Stimulated activated CD8-positive, alpha-beta memory T cell treated with anti-CD3 and anti-CD28 coated beads, Interleukin-7, amount 100 ng/mL, for 1 hour (primary cell): ENCODE data around the gene NOTCH2.
"Not testable (repeated sequence)": the region's sequence is repeated elsewhere in the genome, so short reads cannot be mapped to it uniquely, and the experiment has no call there.

ENCODE experiments used
- DNase-seq, 2 donors: peaks; one replicate each; pipeline ENCODE4 v3.0.0-alpha.2; 2020; ENCODE audit warnings: low read depth in 2 of 2

Gene NOTCH2

DNA sequence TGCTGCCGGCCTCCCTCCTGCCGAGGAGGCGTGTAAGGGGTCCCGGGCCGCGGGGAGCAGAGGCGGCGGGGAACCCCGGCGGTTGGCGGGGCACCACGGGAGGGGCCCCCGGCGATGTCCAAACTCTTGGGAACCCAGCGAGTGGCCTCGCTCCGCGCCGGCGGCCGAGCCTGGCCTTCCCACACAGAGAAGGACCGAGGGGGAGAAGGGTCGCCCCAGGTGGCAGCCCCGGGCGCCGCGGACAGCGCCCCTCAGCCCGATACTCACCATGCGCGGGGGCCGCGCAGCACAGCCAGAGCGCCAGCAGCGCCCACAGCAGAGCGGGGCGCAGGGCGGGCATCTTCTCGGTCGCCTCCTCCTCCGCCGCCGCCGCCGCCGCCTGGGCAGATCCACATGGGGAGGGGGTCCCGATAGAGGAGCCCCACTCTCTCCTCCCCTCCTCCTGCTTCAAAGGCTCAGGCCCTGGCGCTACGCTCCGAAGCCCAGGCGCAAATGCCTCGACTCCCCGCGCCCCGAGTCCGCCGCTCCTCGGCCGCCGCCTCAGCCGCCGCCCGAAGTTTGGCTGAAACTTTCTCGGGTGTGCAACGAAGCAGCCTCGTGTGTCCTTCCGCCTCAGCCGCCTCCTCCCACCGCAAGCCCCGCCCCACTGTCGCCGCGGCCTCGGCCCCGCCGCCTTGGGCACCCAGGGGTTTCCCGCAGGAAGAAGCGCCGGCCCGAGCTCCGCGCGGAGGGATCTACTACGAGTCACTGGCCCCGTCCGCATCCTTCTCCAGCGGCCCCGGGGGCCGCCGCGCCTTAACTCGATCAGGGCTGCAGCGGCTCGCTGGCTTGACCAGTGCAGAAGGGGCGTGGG lies at the start of gene NOTCH2:
NOTCH2 (minus strand) TSS at position 596 of the 853 bp plus-strand sequence; CDS start at position 340, 256 bp downstream.
- DNase-seq = peak; percentile 38 to 48

DNA sequence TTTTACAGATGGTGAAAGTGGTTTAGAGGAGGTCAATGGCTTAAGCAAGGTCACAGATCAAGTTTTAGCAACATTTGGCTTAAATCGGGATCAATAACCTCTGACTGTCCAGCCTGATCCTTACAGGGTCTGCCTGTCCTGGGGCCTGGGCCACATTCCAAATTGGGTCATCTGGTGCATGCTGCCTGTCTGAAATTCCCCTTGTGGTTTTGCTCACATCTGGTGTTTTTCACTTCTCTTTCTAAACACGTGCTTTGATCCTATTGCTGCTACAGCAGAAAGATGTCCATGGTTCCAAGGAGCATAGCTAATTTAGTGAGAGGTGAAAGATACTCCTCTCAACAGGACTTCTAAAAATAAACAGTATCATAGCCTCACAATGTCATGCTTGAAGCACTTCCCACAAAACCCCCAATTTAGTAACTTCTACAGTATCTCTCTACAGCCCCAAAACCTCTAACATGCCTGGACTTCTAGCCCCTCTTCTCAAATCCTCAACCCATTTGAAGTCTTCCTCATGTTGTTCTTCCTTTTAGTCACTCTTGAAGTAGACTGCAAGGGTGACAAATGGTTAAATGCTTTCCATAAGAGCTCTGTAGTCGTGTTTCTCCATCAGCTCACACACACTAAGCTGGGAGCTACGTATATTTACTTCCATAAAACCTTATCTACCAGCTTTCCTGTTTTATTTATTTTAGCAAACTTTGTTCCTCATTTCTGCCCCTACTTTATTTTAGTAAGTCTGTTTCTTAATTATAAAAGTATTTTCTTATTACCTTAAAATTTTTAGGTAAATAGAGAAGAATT lies 48.1 kb upstream of the NOTCH2 start:
- not testable (repeated sequence) for DNase-seq

DNA sequence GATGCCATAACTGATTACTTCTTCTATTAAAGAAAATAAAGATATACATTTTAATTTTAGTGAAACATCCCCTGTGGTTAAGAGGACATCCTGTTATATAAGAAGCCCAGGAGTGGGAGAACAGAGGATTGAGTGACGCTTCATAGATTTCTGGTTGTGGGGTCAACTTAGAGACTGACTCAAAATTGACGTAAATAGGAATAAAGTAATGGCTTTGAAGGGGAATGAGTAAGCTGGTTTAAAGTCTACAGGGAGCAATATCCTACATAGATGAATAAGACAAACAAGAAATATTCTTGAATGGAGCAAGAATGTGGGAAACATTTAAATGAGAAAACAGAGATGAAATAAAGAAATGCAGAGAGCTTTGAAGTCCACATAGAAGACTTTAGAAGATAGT lies 46.6 kb upstream of the NOTCH2 start:
- not testable (repeated sequence) for DNase-seq

DNA sequence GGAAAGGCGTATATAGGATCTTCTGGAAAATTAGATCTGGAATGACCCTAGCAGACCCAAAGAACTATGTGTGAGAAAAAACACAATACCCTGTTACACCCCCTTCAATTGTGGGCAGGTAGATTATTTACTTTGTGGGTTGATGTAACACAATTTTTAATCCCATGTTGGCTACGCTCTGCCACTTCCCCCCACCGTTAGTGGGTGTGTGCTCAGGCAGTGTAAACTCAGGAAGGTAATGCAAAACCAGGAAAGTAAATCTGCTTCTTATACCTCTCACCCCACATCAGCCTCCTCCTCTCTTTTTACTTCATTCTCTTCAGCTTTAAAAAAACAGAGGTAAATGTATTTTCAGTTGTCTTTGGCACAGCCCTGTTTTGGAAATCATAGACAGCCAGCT lies 43.7 kb upstream of the NOTCH2 start:
- not testable (repeated sequence) for DNase-seq

DNA sequence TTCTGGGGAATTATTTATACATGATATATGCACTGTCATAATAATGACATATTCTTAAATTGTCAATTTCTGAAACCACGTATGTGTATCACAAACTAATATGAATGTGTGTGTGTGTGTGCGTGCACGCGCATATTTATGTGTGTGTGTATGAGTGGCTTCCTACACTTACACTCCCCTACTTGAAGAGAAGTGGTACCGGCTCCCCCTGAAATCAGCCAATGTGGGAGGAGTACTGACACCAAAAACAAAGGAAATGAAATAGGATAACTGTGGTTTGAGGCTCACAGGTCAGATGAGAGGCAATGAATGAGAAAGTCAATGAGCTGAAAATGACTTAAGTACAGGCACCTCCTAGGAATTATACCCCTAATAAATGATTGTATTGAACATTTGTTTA lies 42.8 kb upstream of the NOTCH2 start:
- DNase-seq = not testable (repeated sequence)

DNA sequence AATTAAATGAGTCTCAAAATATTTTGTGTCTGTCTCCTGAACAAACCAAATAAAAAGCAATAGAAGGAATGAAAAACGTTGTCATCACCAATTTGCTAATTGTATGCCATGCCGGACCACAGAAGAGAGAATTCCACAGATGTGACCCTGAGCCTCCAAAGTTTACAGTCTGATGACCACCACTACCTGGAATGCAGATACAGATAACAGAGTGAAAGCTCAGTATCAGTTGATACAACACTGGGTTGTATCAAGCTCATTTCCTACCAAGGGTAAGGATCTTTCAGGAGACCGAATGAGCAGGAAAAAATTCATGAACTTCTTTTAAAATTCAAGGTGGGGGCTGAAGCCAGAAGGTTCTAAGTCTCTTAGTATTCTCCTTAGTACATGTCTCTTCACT lies 42.3 kb upstream of the NOTCH2 start:
- not testable (repeated sequence) for DNase-seq

DNA sequence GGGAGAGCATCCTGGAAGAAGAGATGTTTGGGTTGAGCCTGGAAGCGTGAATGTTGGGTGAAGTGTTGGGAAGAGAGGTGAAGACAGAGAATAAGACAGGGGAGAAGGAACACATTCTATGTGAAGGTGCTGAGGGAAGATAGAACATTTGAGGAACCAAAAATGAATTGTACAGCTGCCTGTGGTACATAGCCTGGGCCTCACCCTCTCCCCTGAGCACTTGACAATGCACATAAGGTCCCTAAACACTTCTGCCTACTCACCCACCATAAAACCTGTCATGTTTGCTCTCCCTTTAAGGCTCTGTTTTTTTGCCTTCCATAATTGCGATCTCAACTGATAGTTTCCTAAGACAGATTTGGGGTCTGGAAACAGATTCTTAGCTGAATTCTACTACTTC lies 41.5 kb upstream of the NOTCH2 start:
- DNase-seq = not testable (repeated sequence)

DNA sequence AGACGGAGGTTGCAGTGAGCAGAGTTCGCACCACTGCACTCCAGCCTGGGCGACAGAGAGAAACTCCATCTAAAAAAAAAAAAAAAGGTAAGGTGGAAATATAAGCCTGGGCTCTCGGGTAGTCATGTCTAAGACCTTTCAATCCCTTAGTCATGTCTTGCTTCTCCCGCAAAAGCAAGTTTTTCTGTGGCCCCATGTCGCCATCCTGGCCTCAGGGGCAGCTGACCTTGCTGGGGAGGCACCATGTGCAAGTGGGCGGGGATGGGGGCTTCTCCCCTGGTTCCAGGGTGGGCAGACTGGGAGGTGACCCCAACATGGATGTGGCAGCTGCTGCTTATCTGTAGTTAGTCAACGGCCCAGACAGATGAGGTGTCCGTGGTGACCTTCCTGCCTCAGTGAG lies 40.2 kb upstream of the NOTCH2 start:
- DNase-seq = not testable (repeated sequence)

DNA sequence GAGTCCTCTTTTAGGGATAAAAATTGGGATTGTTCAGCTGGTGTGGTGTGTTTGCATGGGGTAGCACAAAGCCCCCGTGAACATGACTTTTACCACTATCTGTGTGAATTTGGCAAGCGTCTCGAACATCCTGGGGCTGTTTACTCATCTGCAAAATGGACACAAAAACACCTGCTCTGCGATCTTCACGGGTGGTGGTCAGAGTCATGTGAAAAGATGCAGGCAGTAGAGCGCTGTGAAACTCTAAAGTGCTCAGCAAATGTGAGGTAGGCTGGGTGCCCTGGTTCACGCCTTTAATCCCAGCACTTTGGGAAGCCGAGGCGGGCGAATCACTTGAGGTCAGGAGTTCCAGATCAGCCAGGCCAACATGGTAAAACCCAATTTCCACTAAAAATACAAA lies 39.7 kb upstream of the NOTCH2 start:
- not testable (repeated sequence) for DNase-seq

DNA sequence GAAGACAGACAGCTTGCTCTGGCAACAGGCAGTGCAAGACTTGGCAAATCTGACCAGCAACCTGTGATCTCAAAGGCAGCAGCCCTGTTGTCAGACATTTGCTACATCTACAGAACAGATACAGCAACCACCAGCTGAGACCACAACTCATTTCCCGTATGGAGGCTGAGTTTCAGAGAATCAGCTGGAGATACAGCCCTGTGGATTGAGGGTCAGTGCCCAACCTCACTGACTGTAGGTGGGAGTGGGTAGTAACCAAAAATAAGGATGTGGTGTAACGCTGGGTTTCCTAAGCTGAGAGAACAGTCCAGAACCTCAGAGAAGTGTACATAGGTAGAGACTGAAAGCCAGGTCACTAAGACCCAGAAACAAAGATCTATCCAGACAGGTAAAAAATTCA lies 35.8 kb upstream of the NOTCH2 start:
- not testable (repeated sequence) for DNase-seq

DNA sequence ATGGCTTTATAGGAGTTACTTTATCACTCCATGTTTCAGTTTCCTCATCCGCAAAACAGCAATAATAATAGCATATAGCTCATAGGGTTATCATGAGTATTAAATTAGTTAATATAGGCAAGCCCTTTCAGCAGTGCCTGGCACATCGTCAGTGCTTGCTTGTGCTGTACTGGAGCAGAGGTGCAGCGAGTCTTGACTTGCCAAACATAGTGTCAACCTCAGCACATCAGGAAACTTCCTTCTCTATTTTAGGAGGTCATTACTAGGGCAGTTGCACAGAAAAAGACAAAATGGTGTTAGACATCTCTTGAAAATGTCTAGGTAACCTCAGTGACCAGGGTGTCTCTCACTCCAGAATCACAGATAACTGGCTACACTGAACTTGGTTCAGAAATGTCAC lies 34.3 kb upstream of the NOTCH2 start:
- DNase-seq = not testable (repeated sequence)

DNA sequence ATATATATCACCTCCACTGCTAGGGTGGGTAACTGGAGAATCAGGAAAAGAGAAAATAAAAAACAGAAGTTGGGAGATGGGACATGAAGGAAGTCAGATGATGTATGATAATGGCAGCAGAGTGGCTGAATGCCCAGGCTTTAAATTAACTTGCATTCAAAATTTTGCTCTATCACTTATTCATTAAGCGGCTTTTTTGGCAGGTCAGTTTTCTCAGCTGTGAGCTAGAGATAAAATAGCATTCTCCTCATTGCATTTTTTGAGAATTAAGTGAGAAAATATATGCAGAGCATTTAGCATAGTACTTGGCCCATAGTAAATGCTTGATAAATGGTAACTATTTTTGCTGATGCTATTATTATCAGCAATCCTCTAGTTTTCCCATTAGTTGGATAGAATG lies 32.1 kb upstream of the NOTCH2 start:
- not testable (repeated sequence) for DNase-seq

DNA sequence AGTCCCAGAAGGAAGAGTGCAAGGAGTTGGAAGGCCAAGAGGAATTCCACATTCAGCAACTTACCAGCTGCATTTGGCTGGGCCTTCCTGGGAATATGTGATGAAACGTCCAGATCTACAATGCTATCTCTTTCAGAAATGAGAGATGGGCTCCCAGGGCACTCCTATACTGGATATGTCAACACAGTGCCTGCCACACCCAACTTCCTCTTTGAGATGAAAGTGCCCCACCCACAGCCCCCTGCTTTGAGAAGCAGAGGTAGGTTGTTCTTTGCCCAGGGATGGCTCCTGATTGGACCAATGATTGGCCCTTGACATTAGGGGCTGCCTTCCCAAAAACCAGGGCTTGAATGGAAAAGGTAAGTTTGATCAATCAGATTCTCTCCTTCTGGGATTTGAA lies 31.1 kb upstream of the NOTCH2 start:
- DNase-seq = not testable (repeated sequence)

DNA sequence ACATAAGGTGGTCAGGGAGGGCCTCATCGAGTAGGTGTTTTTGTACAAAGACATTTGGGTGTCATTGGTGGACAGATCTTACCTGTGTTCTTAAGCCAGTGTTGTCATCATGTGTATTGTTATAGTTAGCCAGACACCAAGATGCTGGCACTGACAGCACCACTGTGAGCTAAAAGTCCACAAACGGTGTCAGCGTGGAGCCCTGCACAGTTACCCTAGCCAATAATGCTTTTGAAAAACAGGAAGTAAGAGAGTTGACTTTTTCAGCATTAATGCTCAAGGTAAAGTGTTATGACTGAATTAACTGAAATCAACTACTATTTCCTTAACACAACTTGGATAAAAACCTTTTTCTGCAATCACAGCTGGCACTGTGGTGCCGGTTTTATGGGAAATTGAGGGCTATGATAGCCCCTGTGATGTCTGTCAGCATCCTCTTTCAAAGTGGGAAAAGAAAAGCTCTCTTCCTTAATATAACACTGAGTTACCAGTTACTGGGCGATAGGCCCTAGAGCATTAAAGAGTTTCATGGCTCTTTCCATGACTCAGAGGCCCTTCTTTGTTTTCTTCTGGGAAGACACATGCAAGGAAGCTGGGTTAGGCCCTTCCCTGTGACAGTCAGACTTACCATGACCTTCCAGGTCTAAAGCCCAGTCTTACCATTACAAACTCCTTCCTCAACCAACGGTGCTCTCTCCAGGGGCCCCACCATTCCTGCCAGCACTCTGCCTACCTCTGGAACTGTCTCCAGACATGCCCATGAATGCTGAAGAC lies 29.7 kb upstream of the NOTCH2 start:
- DNase-seq = not testable (repeated sequence)

DNA sequence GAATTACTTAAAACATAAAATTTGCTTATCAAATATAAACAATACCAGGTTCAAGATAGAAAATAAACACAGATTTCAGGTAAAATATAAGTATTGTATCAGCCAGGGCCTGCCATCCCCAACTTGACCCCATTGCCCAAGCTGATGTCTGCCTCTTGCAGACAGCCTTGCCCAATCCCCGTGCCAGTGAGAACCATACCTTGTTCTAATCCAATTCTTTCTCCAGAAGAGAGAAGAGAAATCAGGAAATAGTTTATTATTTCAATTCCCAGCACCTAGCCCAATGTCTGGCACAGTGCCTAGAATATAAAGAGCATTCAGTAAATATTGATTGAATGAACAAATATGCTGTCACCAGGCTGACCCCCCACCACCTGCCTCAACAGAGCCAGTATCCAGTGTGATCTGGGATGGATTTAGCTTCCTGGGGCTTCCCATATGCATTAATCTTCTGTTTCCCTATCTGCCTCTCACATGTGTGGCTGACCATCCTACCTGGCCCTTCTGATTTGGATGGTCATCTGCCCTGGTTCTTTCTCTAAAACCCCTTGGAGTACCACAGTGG lies 27.6 kb upstream of the NOTCH2 start:
- DNase-seq = not testable (repeated sequence)

DNA sequence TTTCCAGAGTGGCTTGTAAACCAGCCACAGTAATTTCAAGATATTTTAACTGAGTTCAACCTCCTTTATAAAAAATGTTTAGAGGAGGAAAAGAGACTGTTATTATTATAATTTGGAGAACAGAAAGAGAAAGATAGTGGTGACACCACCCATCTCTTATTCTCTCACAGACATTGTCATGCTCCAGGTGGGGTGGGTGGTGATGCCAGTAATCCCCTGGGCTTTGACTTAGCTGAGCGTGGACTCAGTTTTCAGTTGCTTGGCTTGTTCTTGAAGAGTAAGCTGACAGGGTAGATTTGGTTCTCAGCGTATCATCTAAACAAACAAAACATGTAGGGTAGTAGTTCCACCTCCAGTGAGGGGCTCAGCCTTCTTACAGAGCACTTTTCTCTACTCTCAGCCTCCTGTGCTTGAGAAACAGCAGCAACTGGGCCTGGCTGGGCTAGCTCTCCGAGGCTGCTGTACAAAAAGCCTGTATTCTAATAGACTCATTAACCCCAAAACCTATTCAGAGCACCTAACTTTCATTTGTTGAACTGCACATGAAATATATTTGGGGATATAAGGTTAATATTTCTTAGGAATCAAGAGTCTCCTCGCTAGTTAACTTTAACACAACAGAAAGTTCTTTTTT lies 24.2 kb upstream of the NOTCH2 start:
- DNase-seq = not testable (repeated sequence)

DNA sequence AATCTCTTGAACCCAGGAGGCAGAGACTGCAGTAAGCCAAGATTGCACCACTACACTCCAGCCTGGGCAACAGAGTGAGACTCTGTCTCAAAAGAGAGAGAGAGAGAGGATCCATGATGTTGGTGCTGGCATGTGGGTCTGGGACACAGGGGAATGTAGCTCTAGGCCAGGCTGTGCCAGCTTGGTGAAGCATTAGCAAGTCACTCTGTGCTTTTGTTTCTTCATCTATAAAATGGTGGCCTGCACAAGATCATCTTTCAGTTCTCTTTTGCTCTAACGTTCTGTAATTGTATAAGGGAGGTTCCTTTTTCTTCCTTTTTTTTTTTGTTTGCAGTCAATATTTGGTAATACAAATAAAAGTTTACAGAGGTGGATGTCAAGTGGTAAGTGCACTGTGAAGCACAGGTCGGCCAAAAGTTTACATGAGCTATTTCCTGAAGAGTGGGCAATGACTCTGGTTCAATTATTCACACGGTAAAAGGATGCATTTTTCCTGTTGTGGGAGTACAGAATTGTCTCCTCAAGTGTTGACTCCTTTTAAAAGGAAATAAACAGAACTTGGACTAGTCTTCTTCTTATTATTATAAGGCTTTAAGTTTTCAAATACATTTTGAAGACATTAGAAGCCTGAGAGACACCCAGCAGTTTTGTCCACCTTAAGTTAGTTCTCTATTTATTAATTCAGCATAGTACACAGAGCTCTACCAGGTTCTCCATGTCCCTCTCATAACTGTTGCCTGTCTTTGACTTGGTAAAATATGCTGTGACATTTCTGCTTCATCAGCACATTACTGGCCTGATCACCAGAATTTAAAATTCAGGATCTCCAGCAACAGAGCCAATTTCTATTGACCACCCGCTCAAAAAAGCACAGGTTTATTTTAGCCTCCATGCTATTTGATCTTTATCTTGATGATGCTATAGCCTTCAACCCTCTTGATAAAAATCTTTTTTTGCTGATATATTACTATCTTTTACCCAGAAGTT lies 23.1 kb upstream of the NOTCH2 start:
- DNase-seq = not testable (repeated sequence)

DNA sequence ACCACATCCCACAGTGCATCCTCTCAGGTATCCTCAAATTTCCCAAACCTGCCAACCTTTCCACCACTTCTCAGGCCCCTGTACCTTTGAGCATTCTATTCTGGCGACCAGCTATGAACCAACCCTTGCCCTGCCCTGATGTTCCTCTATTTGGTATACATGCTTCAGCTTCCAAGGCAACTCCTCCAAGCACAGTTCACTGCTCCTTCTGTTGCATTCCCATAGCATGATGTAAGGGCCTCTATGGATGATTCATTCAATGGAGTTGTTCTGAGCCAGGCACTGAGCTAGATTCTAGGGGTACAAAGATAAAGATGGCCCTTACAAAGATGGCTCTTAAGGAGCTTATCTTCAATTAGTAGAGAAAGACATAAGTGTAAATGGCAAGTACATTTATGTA lies 21.4 kb upstream of the NOTCH2 start:
- not testable (repeated sequence) for DNase-seq

DNA sequence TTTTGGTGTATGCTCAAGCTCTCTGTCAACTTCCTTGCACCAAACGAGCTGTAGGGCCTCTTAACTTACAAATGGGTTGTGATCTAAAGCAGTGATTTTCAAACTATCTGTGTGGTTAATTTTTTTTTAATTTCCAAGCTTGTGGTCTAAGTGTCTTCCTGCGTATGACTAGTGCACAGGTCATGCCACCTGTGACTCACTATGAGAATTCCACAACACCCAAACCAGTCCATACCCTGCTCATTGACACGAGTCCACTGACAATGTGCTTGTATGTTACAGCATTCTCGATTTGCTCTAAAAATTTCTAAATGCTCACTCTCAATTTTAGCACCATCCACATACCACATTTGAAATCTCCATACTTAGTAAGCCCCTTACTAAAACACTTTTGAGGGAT lies 18.5 kb upstream of the NOTCH2 start:
- not testable (repeated sequence) for DNase-seq

DNA sequence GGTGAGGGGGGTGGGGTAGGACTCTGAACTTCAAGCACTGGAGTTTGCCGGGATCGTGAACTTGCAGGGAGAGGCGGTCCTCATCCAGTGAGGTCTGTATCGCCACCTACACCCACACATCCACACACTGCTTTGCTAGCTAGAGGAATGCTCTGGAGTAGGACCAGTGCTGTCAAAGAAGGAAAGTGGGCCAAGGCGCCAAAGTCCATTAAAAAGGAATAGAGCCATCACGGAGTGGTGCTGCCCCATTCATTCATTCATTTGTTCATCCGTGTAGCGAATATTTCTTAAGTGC lies 405 bp upstream of the NOTCH2 start:
- not testable (repeated sequence) for DNase-seq
